Mesenteric fat pad (tissue), 1 donor: ENCODE measurements around the gene TNFSF13B. TPM values are rescaled to one million over a fixed set of nuclear protein-coding genes. Genes with fewer than 3 reads are reported as not detected.
"Not testable (repeated sequence)": the region's sequence is repeated elsewhere in the genome, so short reads cannot be mapped to it uniquely, and the experiment has no call there.

ENCODE experiments used
- DNase-seq: peaks from one replicate; pipeline ENCODE4 v3.0.0-alpha.2; 2020; ENCODE audit warnings: low spot score
- long read RNA-seq: library from polyadenylated mRNA; unstranded; transcript quantifications from one replicate; pipeline ENCODE4 v2.0.0, GENCODE V29; 2020
- total RNA-seq: library from RNA; stranded (reverse); fragmentation: NEBNext Ultra II Directional; extraction: Animal tissue kit (Norgen Biotek cat#: 25700); gene quantifications from one replicate; pipeline ENCODE4 v1.2.1, GENCODE V29; 2021
- donor health status: DM: yes; HTN: yes; CAD: no.

TNFSF13B gene
- 7.0 TPM for total RNA-seq
- long read RNA-seq, transcript TNFSF13B-201 (6 exons, 2,582 nt), result major isoform, 5 of 7 reads
- long read RNA-seq, partial matches to known transcripts, result 0 of 7 reads
- long read RNA-seq, other reads (novel, unspliced or antisense), result 1 of 7 reads

GRCh38 chr13:108269601-108270328 is at the start of gene TNFSF13B:
Gene TNFSF13B (plus strand): TSS chr13:108269718. CDS start chr13:108269896, 178 bp downstream.
- no peak for DNase-seq

- no peak for DNase-seq
Measured at GRCh38 chr13:108220041-108220440, 49.5 kb upstream of the TNFSF13B start.

GRCh38 chr13:108223687-108224503 is 45.6 kb upstream of the TNFSF13B start:
- no peak for DNase-seq

GRCh38 chr13:108225440-108225839 is 44.1 kb upstream of the TNFSF13B start:
- no peak for DNase-seq

GRCh38 chr13:108226184-108226583 is 43.3 kb upstream of the TNFSF13B start:
- DNase-seq, result no peak

- DNase-seq, result no peak
Measured at GRCh38 chr13:108227651-108228272, 41.8 kb upstream of the TNFSF13B start.

- DNase-seq, result no peak
Measured at GRCh38 chr13:108230377-108230776, 39.1 kb upstream of the TNFSF13B start.

GRCh38 chr13:108249150-108249549 is 20.4 kb upstream of the TNFSF13B start:
- no peak for DNase-seq

GRCh38 chr13:108257248-108257647 is 12.3 kb upstream of the TNFSF13B start:
- DNase-seq, result no peak

GRCh38 chr13:108263621-108264355 is 5.7 kb upstream of the TNFSF13B start:
- DNase-seq, result no peak

- DNase-seq, result no peak
Measured at GRCh38 chr13:108266321-108266990, 3.1 kb upstream of the TNFSF13B start.

- DNase-seq, result no peak
Measured at GRCh38 chr13:108267347-108267746, 2.2 kb upstream of the TNFSF13B start.

- not testable (repeated sequence) for DNase-seq
Measured at GRCh38 chr13:108267855-108268254, 1.7 kb upstream of the TNFSF13B start.

- no peak for DNase-seq
Measured at GRCh38 chr13:108268466-108269112, 929 bp upstream of the TNFSF13B start.

- DNase-seq, result no peak
Measured at GRCh38 chr13:108270442-108270841, 924 bp downstream of the TNFSF13B start.

- DNase-seq, result no peak
Measured at GRCh38 chr13:108272333-108272732, 2.8 kb downstream of the TNFSF13B start.

- no peak for DNase-seq
Measured at GRCh38 chr13:108273429-108274118, 4.1 kb downstream of the TNFSF13B start.

- no peak for DNase-seq
Measured at GRCh38 chr13:108274718-108275117, 5.2 kb downstream of the TNFSF13B start.

GRCh38 chr13:108276060-108276459 is 6.5 kb downstream of the TNFSF13B start:
- DNase-seq, result no peak
